ES-I3 (cell line): ENCODE results near the gene FAM20A.
"Not testable (repeated sequence)": the region's sequence is repeated elsewhere in the genome, so short reads cannot be mapped to it uniquely, and the experiment has no call there.

Experiments
- H3K36me3 ChIP-seq: 2 replicates; pipeline ENCODE4 v1.6.1; 2013; ENCODE audit warnings: mild to moderate bottlenecking, low read length, control low read depth, moderate library complexity; ENCODE audit not compliant: insufficient read depth
- H3K4me1 ChIP-seq: 2 replicates; pipeline ENCODE4 v1.6.1; 2013; ENCODE audit warnings: mild to moderate bottlenecking, control low read depth, low read length; ENCODE audit not compliant: insufficient read depth
- H3K9ac ChIP-seq: 2 replicates; pipeline ENCODE4 v1.6.1; 2013; ENCODE audit warnings: low read depth, mild to moderate bottlenecking, low read length, moderate library complexity
- H3K9me3 ChIP-seq: 2 replicates; pipeline ENCODE4 v1.6.1; 2013; ENCODE audit warnings: mild to moderate bottlenecking, low read length, moderate library complexity; ENCODE audit not compliant: control insufficient read depth, insufficient read depth

Gene FAM20A

GRCh38 chr17:68505951-68506350 is 95.2 kb downstream of the FAM20A start:
- H3K36me3 ChIP-seq = no peaks in the 10 kb centered on the region
- peaks cover 15% of the 10 kb centered on the region for H3K4me1 ChIP-seq
- no peaks in the 10 kb centered on the region for H3K9me3 ChIP-seq
- H3K9ac ChIP-seq = no peak overlapping the region

GRCh38 chr17:68501074-68501473 is 100.1 kb downstream of the FAM20A start:
- H3K9ac ChIP-seq = no peak overlapping the region
- H3K9me3 ChIP-seq = no peaks in the 10 kb centered on the region
- H3K36me3 ChIP-seq = no peaks in the 10 kb centered on the region
- no peaks in the 10 kb centered on the region; the same call in 1 of the 2 replicates for H3K4me1 ChIP-seq

- Histone ChIP-seq H3K36me3 (no peaks in the 10 kb centered on the region), H3K4me1 (no peaks in the 10 kb centered on the region), H3K9me3 (no peaks in the 10 kb centered on the region), H3K9ac (no peak overlapping the region)
Measured at GRCh38 chr17:68499587-68499986, 101.6 kb downstream of the FAM20A start.

GRCh38 chr17:68498479-68499326 is 102.5 kb downstream of the FAM20A start:
- Histone ChIP-seq H3K36me3 (no peaks in the 10 kb centered on the region), H3K9ac (no peak overlapping the region), H3K4me1 (no peaks in the 10 kb centered on the region)

GRCh38 chr17:68497885-68498319 is 103.3 kb downstream of the FAM20A start:
- Histone ChIP-seq H3K4me1 (no peaks in the 10 kb centered on the region), H3K36me3 (no peaks in the 10 kb centered on the region), H3K9me3 (no peaks in the 10 kb centered on the region), H3K9ac (no peak overlapping the region)

More at GRCh38 chr17:68498479-68499326, 102.5 kb downstream of the FAM20A start:
- H3K9me3 ChIP-seq = no peaks in the 10 kb centered on the region

- Histone ChIP-seq H3K36me3 (no peaks in the 10 kb centered on the region), H3K9ac (no peak overlapping the region), H3K9me3 (no peaks in the 10 kb centered on the region), H3K4me1 (no peaks in the 10 kb centered on the region; the same call in 1 of the 2 replicates)
Measured at GRCh38 chr17:68495081-68495480, 106.1 kb downstream of the FAM20A start.

- H3K9me3 ChIP-seq, H3K4me1 ChIP-seq, H3K9ac ChIP-seq, H3K36me3 ChIP-seq: not testable (repeated sequence)
Measured at GRCh38 chr17:68492394-68493054, 108.6 kb downstream of the FAM20A start.

GRCh38 chr17:68491381-68492231 is 109.6 kb downstream of the FAM20A start:
- Histone ChIP-seq H3K9ac (no peak overlapping the region), H3K4me1 (no peaks in the 10 kb centered on the region; the same call in 1 of the 2 replicates), H3K9me3 (no peaks in the 10 kb centered on the region), H3K36me3 (no peaks in the 10 kb centered on the region)

- Histone ChIP-seq H3K9ac (no peak overlapping the region), H3K9me3 (no peaks in the 10 kb centered on the region), H3K4me1 (no peaks in the 10 kb centered on the region; the same call in 1 of the 2 replicates), H3K36me3 (no peaks in the 10 kb centered on the region)
Measured at GRCh38 chr17:68489919-68490318, 111.2 kb downstream of the FAM20A start.
